Measurements from ENCODE around the gene SPRY2. TPM values are rescaled to one million over a fixed set of nuclear protein-coding genes. Genes with fewer than 3 reads are reported as not detected.

Gene SPRY2
- total and polyA plus RNA-seq, 8 donors, result 4.0 to 33.2 (median 20.2) TPM

- H3K9me3 ChIP-seq, result peaks cover 0 to 2% (median 0%) of the 10 kb centered on the region in 4 donors
- H3K27me3 ChIP-seq, result no peaks in the 10 kb centered on the region
- no peak overlapping the region for H3K4me3 ChIP-seq
- TF ChIP-seq POLR2AphosphoS5 (IDR thresholded peaks at IDR 0.05) (no peak), EP300 (IDR thresholded peaks at IDR 0.05) (no peak), POLR2A (IDR thresholded peaks at IDR 0.05) (no peak), CTCF (IDR thresholded peaks at IDR 0.05) (no peak)
- 51 to 70% (median 57%) methylated on average over 7 of the region's 7 CpGs for WGBS, 5 donors
- DNase-seq, result no peak
- H3K36me3 ChIP-seq, result no peaks in the 10 kb centered on the region
- H3K27ac ChIP-seq, result no peak overlapping the region
- intact Hi-C loops (cut with DNase I; ENCODE audit: low total_unique reads), result no loop called here
- H3K4me1 ChIP-seq, result peaks cover 0 to 13% (median 3%) of the 10 kb centered on the region in 4 donors
These were observed 47.6 kb upstream of the SPRY2 start for GRCh38 chr13:80388506-80388905.

GRCh38 chr13:80386592-80386991, 45.7 kb upstream of the SPRY2 start:
- Histone ChIP-seq H3K27ac (no peak overlapping the region), H3K4me1 (peaks cover 0 to 13% (median 3%) of the 10 kb centered on the region in 4 donors), H3K27me3 (no peaks in the 10 kb centered on the region), H3K4me3 (no peak overlapping the region), H3K9me3 (no peaks in the 10 kb centered on the region), H3K36me3 (no peaks in the 10 kb centered on the region)
- peak in 1 of 2 donors; percentile 16 for DNase-seq
- intact Hi-C loops (cut with DNase I; ENCODE audit: low total_unique reads), result no loop called here
- TF ChIP-seq CTCF (IDR thresholded peaks at IDR 0.05) (no peak), POLR2A (IDR thresholded peaks at IDR 0.05) (no peak), POLR2AphosphoS5 (IDR thresholded peaks at IDR 0.05) (no peak), EP300 (IDR thresholded peaks at IDR 0.05) (no peak)

DNA sequence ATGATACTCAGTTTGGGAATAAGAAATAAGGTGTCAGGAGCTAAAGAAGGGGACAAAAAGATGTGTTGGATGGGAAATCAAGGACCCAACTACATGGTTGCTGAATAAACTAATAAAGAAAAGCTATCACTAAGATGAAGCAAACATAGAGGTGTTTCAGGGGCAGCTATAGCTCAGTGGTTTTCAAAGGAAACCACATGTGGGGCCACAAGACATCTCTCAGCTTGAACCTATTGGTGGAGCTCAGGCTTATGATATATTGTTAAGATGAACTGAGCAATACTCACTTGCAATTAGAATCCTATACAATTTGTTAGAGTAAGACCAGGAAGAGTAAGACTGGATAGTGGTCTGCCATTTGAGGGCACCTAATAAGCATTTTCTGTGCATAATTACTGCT, 45.1 kb upstream of the SPRY2 start:
- no peak overlapping the region for H3K4me3 ChIP-seq
- no peak for DNase-seq
- peaks cover 0 to 13% (median 3%) of the 10 kb centered on the region in 4 donors for H3K4me1 ChIP-seq
- no peaks in the 10 kb centered on the region for H3K27me3 ChIP-seq
- H3K9me3 ChIP-seq, result no peaks in the 10 kb centered on the region
- intact Hi-C loops (cut with DNase I; ENCODE audit: low total_unique reads), result no loop called here
- H3K36me3 ChIP-seq, result no peaks in the 10 kb centered on the region
- no peak overlapping the region for H3K27ac ChIP-seq
- TF ChIP-seq EP300 (IDR thresholded peaks at IDR 0.05) (no peak), POLR2AphosphoS5 (IDR thresholded peaks at IDR 0.05) (no peak), CTCF (IDR thresholded peaks at IDR 0.05) (no peak), POLR2A (IDR thresholded peaks at IDR 0.05) (no peak)

DNA sequence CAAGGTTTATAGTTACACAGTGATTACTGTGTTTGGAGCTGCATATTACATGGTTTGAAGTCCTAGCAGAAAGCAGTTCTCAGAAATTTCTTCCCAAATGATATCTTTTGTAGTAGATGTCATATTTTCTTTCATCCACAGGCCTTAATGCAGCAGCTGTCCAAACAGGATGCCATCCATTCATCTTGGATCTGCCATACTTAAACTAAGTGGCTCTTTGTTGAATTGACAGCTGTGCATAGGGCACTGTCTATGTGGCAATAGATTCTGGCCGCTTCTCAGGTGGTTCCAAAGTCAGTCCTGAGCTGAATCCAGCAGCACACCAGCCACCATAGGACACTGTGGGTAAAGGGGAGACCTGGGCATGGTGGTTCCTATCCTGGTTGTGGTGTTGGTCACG, 41.6 kb upstream of the SPRY2 start:
- Histone ChIP-seq H3K27ac (no peak overlapping the region), H3K9me3 (no peaks in the 10 kb centered on the region), H3K4me3 (no peak overlapping the region), H3K36me3 (no peaks in the 10 kb centered on the region), H3K27me3 (no peaks in the 10 kb centered on the region), H3K4me1 (peaks cover 0 to 8% (median 3%) of the 10 kb centered on the region in 4 donors)
- 90 to 100% (median 95%) methylated on average over 2 of the region's 2 CpGs for WGBS, 5 donors
- TF ChIP-seq CTCF (IDR thresholded peaks at IDR 0.05), result no peak
- intact Hi-C loops (cut with DNase I; ENCODE audit: low total_unique reads), result no loop called here
- DNase-seq, result no peak

- no peak for DNase-seq
- 58 to 73% (median 67%) methylated on average over 3 of the region's 3 CpGs for WGBS, 5 donors
- TF ChIP-seq EP300 (IDR thresholded peaks at IDR 0.05), result no peak
- TF ChIP-seq POLR2A (IDR thresholded peaks at IDR 0.05), result no peak
- TF ChIP-seq CTCF (IDR thresholded peaks at IDR 0.05), result no peak
- TF ChIP-seq POLR2AphosphoS5 (IDR thresholded peaks at IDR 0.05), result no peak
- no peaks in the 10 kb centered on the region for H3K4me1 ChIP-seq
- H3K4me3 ChIP-seq, result no peak overlapping the region
- intact Hi-C loops (cut with DNase I; ENCODE audit: low total_unique reads), result no loop called here
- no peaks in the 10 kb centered on the region for H3K36me3 ChIP-seq
- H3K27ac ChIP-seq, result no peak overlapping the region
- no peaks in the 10 kb centered on the region for H3K27me3 ChIP-seq
- no peaks in the 10 kb centered on the region for H3K9me3 ChIP-seq
These were observed 38.3 kb upstream of the SPRY2 start for GRCh38 chr13:80379245-80379644.

Data from stomach (tissue), 9 donors.